WI38 (cell line): Measurements from ENCODE around the gene ATP6V0B.

Source experiments
- H3K4me3 ChIP-seq: 2 replicates; pipeline ENCODE4 v1.5.1; 2011; ENCODE audit warnings: low read depth, mild to moderate bottlenecking, control low read depth, low read length
- CTCF ChIP-seq: IDR thresholded peaks from 2 replicates; pipeline ENCODE4 v1.5.1; 2012; ENCODE audit warnings: low read depth, mild to moderate bottlenecking, control low read depth, low read length

The ATP6V0B gene

GRCh38 chr1:44016890-44017400 lies 42.2 kb downstream of the ATP6V0B start:
- no peak overlapping the region for H3K4me3 ChIP-seq
- no peak for TF ChIP-seq CTCF

GRCh38 chr1:44019466-44019948 lies 44.7 kb downstream of the ATP6V0B start:
- no peak for TF ChIP-seq CTCF
- H3K4me3 ChIP-seq = no peak overlapping the region

- H3K4me3 ChIP-seq = no peak overlapping the region
- TF ChIP-seq CTCF = no peak
Measured at GRCh38 chr1:44020464-44020863, 45.7 kb downstream of the ATP6V0B start.

GRCh38 chr1:44021156-44021555 lies 46.4 kb downstream of the ATP6V0B start:
- TF ChIP-seq CTCF = no peak
- no peak overlapping the region for H3K4me3 ChIP-seq

GRCh38 chr1:44021581-44022321 lies 47.0 kb downstream of the ATP6V0B start:
- no peak overlapping the region for H3K4me3 ChIP-seq
- TF ChIP-seq CTCF = no peak

GRCh38 chr1:44024031-44024902 lies 49.5 kb downstream of the ATP6V0B start:
- TF ChIP-seq CTCF = no peak
- H3K4me3 ChIP-seq = no peak overlapping the region

GRCh38 chr1:44024903-44025525 lies 50.3 kb downstream of the ATP6V0B start:
- no peak overlapping the region for H3K4me3 ChIP-seq
- TF ChIP-seq CTCF = no peak
